GM12873 (cell line): ENCODE data around the gene IL1R2.

Experiments used
- TF ChIP-seq, protein P1 (sequence below): IDR thresholded peaks from 2 replicates; pipeline ENCODE4 v1.5.1; 2012; ENCODE audit warnings: low read depth, mild to moderate bottlenecking, moderate library complexity, low read length, control low read depth; ENCODE audit not compliant: insufficient read depth; ENCODE audit errors: missing control alignments

IL1R2 gene

DNA sequence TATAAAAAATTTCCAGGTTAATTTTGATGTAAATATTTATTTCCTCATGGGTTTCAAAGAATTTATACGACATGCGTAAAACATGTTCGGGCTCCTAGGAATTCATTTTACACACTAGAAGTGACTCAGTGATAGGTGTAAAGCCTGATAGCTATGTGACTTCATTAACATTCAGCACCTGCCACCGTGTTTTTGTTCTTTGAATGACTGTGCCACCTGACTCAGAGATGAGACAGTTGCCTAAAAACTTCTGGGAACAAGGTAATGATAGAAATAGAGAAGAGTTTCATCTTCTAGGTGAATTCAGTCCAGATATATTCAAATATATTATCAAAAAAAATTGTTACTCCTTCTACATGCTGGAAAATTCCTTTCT is 10.0 kb downstream of the IL1R2 start:
- TF ChIP-seq, protein P1, sequence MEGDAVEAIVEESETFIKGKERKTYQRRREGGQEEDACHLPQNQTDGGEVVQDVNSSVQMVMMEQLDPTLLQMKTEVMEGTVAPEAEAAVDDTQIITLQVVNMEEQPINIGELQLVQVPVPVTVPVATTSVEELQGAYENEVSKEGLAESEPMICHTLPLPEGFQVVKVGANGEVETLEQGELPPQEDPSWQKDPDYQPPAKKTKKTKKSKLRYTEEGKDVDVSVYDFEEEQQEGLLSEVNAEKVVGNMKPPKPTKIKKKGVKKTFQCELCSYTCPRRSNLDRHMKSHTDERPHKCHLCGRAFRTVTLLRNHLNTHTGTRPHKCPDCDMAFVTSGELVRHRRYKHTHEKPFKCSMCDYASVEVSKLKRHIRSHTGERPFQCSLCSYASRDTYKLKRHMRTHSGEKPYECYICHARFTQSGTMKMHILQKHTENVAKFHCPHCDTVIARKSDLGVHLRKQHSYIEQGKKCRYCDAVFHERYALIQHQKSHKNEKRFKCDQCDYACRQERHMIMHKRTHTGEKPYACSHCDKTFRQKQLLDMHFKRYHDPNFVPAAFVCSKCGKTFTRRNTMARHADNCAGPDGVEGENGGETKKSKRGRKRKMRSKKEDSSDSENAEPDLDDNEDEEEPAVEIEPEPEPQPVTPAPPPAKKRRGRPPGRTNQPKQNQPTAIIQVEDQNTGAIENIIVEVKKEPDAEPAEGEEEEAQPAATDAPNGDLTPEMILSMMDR = no peak

DNA sequence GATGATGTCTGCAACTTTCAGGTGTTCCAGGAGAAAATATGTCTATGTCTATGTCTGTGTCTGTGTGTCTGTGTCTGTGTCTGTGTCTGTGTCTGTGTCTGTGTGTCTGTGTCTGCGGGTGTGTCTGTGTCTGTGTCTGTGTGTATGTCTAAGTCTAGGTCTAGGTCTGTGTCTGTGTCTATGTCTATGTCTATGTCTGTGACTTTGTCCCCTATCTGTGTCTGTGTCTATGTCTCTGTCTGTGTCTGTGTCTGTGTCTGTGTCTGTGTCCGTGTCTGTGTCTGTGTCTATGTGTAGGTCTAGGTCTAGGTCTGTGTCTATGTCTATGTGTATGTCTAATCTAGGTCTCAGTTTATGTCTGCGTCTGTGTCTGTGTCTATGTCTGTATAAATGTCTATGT is 10.5 kb downstream of the IL1R2 start:
- TF ChIP-seq, protein P1 = no peak

GRCh38 chr2:102003696-102004095 is 11.9 kb downstream of the IL1R2 start:
- TF ChIP-seq, protein P1 = no peak

DNA sequence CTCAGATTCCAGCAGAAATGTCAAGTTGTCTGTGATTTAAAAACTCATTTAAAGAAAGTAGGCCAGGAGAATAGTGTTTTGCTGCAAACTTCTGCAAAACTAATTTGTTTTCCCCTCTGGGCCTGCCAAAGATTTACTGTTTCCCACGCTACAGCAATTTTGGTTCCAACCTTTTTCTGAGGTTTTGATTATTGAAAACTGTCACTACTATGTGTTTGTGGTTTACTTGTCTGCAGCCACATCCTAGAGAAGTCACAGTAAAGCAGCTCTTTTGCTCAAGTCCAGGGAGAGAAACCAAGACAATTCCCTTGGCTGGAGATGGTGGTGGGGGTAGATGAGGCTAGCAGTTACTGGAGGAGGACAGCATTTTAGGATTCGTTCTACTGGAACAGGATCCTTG is 12.8 kb downstream of the IL1R2 start:
- TF ChIP-seq, protein P1 = no peak

DNA sequence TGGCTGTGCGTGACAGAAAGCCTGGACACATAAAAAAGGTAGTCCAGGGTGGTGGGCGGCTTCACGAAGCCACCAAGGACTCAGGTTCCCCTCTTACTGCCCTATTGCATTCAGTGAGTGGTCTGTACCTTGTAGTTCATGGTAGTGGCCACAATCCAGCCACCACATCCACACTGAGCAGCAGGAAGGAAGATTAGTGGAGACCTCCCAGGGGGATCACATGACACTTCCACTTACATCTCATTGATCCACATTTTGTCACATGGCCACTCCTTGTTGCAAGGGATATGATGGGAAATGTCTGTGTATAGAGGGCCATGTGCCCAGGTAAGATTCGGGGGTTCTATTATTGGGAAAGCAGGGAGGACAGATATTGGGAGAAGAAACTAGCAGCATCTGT is 13.7 kb downstream of the IL1R2 start:
- TF ChIP-seq, protein P1 = no peak

DNA sequence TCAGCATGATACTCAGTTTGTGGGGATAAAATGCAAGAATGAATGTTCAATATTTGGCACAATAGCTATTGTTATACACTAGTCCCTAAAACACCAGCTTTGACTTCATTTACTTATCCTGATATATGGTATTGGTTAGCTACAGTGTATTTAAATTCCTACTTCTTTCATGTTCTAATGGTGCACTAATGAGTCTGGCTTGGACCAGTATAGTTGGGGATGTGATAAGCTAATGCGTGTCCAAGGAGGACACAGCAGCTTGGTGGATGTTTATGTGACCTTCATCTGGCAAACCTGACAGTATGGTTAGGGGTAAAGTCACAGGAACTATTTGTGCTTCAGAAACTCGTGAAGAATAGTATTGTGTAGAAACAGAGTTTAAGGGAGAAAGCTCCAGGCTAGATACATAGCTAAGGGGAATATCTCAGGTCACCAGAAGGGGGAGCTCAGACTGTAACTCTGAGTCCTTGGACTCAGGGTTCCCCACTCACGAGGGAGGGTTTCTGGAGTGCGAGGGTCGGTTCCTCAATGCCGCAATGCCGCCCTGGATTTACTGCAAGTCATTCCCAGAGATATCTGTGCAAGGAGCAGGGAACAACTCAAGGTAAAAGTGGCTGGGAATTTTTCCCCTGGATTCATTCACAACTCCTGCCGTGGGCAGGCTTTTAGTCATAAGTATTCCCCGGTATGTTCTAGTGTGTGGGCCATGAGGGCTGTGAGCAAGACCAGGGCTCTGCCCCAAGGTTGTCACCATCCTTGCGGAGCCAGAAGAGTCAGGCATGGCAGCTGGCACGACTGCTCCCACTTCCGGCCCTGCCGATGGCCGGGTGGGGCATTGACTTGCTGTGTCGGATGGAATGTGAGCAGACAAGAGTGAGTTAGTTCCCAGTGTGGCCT is 14.5 kb downstream of the IL1R2 start:
- TF ChIP-seq, protein P1 = peak; percentile 71

DNA sequence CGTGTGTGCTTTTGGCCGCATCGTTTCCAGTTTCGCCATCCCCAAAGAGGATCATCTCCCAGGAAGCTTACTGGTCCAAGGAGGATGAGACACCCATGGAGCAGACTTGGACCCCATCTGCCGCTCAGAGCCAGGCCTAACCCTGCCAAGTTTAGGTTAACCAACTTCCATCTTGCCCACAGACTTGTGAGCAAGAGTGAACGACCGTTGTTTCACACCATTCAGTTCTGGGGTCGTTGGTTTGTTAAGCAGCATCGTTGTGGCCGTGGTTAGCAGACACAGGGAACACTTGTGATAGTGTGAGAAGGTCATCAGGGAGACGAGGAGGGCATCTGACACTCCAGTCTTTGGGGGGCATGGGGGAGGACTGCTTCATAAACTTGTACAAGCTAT is 15.1 kb downstream of the IL1R2 start:
- TF ChIP-seq, protein P1 = no peak
